ENCODE measurements around the gene GALNT9.

GALNT9 gene

DNA sequence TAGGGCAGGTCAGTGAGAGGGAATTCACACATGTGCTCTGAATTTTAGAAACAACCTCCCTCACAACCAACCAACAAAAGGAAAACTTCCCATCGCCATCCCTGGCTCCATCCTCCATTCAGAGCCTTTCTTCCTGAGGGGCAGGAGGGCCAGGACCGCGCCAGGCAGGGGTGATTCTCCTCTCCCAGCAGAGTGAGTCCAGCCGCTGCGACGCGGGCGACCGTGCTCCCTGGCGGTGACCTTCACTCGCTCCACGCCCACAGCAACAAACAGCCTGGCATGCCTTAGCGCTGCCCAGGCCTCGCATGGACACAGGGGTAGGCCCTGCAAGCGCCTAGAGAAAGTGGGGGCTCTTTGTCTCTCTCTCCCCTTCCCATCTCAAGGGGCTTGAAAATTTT lies 3.7 kb downstream of the GALNT9 start:
- no peak for DNase-seq (ENCODE audit: low read depth in 2 of 2)

DNA sequence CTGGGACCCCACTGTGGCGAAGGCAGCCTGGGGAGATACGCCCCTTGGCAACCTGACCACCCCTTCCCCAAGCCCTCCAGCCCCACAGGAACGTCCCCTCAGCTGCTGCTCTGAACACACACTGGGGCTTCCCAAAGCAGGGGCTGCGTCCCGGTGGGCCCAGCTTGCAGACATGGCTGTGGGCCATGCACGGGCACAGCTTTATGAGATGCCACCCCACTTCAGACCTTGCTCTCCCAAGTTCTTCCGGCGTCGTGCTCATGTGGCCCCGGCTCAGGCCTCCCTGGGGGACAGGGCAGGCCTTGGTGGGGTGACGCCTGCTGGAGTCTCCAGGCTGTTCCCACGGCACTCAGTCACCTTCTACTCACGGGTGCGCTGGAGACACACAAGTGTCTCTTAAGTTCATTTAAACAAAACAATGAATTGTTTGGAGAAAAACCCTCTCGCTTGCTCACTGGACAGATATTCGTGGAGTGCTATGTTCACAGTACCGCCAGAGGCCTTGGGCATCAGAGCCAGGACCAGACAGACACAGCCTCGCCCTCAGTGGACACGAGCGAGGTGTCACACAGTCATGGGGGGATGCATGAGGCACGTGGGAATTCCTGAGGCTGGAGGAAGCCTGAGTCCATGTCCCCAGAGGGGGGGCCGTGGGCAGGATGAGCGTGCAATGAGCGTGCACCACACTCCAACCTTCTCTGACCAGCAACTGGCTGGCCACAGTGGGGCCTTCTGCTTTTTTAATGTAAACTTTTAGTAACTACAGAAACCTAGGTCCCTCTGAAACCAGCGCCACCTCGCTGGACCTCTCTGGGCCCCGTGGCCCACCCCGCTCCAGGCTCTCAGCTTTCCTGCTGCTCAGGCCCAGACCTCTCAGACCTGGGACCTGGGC lies 4.3 kb downstream of the GALNT9 start:
- no peak for DNase-seq (ENCODE audit: low read depth in 2 of 2)

DNA sequence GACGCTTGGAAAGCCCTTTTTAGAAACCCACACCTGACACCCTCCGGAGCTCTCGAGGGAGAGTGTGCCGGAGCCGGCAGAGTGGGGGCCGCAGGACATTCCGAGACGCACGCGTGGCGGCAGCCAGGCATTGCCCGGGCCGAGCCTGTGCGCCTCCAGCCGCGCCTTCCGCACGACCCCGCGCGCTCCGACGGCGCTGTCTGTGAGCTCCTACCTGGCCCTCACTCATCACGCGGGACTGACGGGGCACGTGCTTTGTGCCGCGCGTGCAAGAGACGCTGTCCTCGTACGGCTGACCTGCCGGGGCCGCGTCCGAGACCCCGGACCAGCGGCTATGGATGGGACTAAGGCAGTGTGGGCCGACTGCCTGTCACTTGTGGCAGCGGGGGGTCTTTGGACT lies 5.2 kb downstream of the GALNT9 start:
- DNase-seq (ENCODE audit: low read depth in 2 of 2), result no peak

DNA sequence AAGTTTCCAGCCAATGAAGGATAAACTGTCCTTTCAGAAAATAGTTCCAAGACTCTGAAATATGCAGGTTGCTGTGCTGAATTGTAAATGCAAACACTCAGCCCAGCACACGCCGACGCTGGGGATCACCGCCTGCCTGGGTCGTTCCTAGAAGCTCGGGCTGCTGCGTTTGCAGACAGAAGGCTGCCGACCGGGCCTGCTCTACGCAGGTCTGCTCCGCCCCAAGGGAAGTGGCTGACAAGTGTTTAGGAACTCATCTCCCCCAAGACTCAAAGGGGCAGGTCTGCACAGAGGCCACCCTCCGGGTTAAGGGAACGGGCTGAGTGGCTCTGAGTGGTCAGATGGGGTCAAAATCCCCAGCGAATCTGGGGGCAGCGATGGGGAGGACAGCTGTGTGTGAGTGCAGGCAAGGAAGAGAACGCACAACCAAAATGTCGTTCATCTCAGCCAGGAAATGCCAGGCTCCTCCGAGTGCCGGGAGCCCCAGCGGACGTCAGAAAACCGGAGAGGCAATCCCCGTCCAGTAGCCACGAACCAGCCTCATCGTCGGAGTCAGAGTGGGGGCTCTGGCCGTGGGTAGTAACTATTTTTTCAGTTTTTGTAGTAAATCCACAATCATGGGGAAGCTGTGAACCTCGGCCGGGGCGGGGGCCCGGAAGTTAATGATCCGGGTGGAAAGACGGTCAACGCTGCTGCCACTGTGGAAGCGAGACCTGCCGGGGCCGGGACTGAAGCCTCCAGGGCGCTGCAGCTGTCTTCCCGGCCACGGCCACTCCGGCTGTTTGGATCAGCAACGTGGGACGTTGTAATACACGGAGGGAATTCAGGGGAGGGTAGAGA lies 6.0 kb downstream of the GALNT9 start:
- DNase-seq (ENCODE audit: low read depth in 2 of 2), result no peak

DNA sequence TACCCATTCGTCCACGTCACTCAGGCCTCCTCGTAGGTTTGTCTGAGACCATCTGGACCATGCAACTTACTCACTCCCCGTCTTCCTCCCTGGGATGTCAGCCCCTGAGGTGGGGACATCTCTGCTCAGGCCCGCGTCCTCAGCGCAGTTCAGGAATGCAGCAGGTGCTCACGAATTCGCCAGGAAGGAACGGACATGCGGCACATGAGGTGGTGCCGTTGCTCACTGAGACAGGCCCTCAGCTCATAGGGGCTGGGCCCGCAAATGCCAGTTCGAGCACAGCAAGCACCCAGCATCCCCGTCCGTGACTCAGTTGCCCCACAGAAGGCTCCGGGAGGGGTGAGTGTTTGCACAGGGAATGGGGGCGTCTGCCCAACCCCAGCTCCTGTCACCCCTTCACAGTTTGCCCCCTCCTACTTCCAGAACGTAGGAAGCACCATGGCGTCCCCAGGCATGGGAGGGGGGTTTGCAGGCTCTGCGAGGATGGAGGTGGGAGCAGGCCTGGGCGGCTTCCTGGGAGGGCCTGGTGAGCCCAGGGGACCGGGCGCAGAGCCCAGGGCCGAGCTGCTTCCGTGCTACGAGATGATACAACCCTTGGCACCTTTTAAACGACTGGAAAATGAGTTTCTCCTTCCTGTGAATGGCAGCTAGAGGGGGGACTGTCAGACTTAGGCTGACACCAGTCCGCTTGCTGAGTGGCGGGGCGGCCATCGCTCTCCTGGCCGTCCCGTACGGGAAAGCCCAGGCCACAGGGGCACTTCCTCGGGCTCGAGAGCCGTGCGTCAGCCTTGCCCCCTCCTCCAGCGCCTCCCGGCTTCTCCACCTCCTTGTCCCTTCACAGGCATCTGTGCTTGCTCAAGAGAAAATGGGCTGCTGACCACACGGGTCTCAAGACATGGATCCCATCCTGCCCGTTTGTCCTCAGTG lies 6.9 kb downstream of the GALNT9 start:
- DNase-seq (ENCODE audit: low read depth in 2 of 2), result no peak

DNA sequence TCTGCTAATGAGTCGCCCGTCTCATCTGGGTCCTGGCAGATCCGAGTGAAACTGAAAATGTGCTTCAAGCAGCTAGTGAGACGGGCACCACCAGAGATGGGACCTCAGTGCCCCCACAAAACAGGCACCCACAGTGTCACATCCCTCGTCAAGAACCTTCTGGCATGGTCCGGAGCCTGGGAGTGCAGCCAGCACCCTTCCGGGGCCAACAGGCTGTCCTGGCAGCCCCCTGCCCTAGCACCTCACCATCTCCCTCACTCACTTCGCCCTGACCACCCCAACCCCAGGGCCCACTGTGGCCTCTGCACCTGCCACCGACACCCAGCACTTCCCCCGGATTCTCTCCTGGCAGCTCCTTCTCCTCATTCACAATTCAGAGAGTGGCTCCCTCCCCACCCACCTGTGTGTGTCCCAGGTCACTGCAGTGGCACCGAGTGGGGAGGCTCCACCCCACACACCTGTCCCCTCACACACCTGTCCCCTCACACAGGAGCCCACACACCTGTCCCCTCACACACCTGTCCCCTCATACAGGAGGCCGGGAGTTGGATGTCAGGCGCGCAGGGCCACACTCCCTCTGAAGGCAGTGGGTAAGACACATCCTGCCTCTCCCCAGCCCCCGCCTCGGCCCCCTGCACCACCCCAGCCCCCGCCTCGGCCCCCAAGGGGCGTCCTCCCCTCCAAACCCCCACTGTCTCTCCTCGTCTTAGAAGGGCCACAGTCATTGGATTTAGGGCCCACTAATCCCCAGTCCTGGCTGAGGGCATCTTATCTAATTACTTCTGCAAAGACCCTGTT lies 7.9 kb downstream of the GALNT9 start:
- no peak for DNase-seq (ENCODE audit: low read depth in 2 of 2)

DNA sequence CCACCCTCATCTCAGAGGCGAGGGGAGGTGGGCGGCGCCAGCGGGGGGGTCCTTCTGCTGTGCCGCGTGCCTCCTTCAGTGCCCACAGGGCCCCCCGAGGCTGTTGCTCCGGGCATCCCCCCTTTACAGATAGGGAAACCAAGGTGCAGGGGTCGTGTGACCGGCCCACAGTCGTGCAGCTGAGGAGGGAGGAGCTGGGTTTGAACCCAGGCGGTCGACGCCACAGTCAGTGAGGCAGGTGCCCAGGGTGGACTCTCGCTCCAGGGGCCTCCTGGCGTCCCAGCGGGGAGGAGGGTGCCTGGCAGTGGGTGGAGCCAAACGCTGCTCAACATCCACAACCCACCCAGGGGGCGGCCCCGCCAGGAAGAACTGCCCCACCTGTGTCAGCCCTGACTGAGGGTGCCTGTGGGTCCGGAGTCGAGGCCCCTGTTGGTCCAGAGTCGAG lies 8.6 kb downstream of the GALNT9 start:
- no peak for DNase-seq (ENCODE audit: low read depth in 2 of 2)

DNA sequence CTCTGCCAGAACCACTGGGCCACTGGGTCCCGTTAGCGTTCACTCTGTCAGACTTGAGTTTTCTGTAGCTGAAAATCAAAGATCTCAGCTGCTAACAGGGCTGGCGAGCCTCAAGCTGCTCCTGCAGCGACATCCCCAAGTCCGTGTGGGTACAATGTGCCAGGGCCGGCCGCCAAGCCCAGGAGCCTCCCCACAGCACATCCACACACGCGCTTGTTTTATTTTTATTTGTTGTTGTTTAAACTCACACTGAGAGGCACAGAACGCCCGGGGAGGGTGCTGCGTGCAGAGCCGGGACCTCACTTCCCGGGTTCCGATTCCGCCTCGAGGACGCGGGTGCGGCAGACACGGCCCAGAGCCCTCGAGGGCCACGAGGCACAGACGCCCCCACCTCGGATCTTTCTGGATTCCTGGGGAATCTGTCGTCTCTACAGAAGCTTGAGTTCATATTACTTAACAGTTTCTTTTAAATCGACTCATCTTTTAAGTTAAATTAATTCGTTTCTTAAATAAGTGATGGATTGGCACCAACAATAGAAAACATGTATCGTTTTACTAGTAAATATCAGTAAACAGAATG lies 9.3 kb downstream of the GALNT9 start:
- DNase-seq (ENCODE audit: low read depth in 2 of 2), result no peak

DNA sequence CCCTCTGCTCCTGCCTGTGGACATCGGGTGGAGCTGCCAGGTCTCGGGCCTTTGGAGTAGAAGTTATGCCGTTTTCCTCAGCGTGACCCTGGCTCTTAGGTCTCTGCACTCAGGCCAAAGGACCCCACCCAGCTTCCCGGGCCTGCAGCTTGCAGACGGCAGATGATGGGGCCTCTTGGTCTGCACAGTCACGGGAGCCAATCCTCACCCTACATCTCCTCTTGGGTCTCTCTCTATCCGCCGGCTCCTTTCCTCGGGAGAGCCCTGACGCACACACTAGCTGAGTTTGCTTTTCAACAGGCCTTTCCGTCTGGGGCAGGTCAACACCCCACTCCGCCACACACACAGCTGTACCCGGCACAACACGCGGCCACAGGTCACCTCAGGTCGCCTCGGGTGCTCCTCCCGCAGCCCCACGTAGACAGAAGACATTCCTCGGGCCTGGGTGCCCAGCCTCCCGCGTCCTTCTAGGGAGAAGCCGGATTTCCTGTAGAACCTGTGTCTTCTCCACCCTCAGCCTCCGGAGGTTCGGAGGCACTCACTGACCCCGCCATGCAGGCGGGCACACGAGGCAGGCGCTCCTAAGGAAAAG lies 9.9 kb downstream of the GALNT9 start:
- DNase-seq (ENCODE audit: low read depth in 2 of 2), result no peak

DNA sequence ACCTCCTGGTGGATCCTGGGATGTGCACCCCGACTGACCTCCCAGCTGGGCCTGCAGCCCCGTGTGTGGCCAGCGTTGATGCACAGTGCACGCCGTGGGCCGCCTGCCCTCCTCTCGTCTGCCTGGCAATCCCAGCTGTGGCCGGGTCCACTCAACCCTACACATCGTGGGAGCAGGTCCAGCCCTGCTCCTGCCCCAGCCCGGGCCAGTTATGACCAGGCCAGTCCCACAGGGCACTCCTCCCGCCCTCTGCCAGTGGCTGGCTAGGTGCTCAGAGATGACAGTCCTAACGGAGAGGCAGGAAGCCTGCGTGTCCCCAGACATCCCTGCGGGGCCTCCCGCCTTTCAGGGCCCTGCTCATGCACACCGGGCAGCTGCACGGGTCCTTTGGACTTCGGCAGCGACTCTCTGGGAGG lies 10.8 kb downstream of the GALNT9 start:
- DNase-seq (ENCODE audit: low read depth in 2 of 2), result no peak

DNA sequence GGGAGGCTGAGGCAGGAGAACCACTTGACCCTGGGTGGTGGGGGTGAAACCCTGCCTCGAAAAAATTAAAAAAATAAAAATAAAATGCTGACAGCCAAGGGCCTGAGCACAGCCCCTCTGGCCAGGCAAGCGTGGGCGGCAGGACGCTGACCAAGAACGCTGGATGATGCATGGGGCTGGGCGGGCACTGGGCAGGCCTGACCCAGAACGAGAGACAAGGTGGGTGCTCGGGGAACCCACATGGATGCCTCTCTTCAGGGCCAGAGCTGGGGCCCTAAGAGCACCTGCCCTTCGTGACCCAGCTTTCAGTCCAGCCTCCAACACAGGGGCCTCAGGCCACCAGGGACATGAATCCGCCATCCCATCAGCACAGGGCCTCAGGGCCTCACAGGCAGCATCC lies 11.3 kb downstream of the GALNT9 start:
- no peak for DNase-seq (ENCODE audit: low read depth in 2 of 2)

DNA sequence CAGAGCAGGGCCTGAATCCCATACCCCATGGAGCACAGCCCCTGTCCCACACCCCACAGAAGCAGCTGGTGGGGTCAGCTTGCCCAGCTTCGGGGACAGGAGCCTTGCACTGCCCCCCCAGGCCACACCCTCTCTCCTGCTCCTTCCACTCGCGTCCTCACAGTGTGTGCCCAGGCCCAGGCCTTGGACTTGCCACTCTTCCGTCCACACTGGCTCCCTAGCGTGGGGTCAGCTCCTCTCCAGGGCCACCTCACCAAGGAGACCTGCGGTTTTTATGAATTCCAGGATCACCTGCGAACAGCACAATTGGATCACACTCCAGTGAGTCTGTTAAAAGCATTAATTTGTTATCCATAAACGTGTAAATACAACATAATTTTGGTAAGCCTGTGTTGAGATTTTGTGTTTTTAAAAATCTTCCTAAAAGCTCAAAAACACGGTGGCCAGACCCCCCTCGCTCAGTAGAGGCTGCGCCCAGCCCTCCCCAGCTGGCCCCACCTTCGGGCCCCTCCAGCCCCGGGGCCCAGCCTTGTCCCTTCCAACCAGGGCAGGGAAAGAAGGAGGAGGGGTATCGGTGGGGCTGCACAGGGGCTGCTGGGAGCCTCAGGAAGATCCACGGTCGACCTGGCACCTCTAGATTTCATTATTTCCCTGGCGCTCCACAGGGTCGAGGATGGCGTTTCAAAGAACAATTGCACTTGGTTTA lies 12.0 kb downstream of the GALNT9 start:
- no peak for DNase-seq (ENCODE audit: low read depth in 2 of 2)

DNA sequence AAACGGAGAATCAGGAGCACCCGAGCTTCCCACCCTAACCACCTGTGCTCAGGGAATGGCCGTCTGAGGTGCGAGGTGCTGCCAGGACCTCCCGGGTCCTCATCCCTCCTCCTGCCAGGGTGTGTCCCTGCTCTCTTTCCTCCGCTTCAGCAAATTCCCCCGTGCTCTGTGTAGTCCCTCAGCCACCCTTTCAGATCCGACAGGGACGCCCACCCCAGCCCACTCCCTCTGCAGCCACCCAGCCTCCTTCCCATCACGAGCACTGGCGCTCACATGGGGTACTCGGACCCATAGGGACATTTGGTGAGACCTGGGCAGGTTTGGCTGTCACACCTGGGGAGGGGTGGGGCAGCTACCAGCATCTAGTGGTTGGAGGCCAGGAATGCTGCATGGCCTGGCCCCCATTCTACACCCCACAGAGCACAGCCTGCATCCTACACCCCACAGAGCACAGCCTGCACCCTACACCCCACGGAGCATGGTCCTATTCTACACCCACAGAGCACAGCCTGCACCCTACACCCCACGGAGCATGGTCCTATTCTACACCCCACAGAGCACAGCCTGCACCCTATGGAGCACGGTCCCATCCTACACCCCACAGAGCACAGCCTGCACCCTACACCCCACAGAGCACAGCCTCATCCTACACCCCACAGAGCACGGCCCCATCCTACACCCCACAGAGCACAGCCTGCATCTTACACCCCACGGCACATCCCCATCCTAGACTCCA lies 12.7 kb downstream of the GALNT9 start:
- no peak for DNase-seq (ENCODE audit: low read depth in 2 of 2)

DNA sequence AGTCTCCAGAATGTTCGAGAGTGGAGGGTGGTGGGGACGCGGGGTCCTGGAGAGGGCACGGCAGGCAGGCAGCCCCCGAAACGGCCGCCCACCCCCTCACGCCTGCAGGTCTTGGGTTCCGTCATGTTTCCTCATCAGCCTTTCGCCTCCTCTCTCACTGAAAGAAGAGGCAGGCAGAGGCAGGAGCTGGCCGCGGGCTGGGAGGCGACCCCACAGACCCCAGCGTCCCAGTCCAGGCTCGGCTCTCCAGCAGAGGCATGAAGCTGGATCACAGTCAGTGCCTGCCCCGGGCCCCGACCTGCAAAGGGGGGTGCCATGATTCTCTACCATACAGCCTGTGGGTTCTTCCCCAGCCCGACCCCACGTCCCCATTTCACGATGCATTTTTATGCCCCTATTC lies 13.4 kb downstream of the GALNT9 start:
- no peak for DNase-seq (ENCODE audit: low read depth in 2 of 2)

DNA sequence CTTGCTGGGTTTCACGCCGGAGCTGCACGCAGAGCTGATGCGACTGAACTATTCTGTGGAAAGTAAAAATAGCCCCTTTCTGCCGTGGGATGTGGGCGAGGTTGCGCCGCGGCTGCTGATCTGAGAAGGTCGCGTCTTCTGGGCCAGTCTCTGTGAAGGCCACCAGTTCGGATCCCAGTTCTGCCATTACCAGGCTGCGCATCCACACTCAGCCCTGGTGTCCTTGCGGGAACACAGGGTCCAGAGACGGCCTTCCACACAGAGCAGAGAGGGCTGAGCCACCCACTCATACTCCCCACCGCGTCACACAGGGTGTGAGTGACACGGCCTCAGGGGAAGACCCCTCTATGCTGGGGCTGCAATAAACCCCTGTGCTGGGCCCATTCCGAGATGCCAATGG lies 13.9 kb downstream of the GALNT9 start:
- no peak for DNase-seq (ENCODE audit: low read depth in 2 of 2)

DNA sequence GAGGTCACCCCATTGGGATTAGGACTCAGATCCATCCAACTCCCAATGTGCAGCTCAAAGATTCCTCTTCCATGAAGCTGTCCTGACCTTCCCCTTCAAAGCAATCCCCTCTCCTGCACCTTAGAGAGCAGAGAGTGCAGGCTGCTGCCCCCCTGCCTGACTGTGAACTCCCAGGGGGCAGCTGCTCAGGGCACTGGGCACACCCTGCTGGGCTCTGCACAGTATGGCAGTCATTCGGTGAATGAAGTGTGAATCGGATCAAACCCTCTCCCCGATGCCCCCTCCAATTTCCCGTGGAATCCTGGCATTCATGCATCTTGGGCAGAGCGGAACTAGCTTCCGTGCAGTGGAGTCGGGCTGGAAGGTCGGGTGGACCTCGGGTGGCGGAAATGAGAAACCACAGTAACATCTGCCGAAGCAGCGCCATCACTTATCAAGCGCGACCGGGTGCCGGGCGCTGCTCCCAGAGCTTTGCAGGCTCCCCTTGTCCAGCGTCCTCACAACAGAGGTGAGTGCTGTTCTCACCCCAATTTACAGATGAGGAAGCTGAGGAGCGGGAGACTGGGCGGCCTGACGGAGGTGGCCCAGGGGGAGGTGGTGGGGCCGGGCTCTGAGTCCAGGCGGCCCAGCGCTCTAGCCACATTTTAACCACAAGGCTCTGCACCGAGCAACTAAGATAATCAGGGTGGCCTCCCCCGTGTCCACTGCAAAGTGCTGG lies 14.7 kb downstream of the GALNT9 start:
- DNase-seq (ENCODE audit: low read depth in 2 of 2), result no peak

DNA sequence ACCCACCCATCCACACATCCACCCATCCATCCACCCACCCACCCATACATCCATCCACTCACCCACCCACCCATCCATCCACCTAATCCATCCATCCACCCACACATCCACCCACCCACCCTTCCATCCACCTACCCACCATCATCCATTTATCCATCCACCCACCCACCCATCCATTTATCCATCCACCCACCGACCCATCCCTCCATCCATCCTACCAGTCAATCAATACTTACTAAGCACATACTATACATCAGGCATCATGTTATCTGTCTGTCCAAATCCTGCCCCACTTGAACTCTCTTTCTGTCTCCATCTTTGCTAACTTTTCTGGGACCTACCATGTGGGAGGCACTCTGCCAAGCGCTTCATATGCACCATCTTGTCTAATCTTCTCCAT lies 15.4 kb downstream of the GALNT9 start:
- no peak for DNase-seq (ENCODE audit: low read depth in 2 of 2)

DNA sequence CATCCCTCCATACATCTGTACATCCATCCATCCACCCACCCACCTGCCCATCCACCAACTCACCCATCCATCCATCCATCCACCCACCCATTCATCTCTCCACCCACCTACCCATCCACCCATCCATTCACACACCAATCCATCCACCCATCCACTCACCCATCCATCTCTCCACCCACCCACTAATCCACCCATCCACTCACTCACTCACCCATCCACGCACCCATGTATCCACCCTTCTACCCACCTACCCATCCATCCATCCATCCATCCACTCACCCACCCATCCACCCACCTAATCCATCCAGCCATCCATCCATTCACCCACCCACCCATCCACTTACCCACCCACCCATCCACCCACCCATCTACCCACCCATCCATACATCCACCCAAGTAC lies 16.2 kb downstream of the GALNT9 start:
- no peak for DNase-seq (ENCODE audit: low read depth in 2 of 2)

Measured in stimulated activated CD8-positive, alpha-beta memory T cell treated with anti-CD3 and anti-CD28 coated beads, Interleukin-7, amount 100 ng/mL, for 4 hours (primary cell).